Measurements from ENCODE around the gene TRAF3IP3.

The TRAF3IP3 gene

DNA sequence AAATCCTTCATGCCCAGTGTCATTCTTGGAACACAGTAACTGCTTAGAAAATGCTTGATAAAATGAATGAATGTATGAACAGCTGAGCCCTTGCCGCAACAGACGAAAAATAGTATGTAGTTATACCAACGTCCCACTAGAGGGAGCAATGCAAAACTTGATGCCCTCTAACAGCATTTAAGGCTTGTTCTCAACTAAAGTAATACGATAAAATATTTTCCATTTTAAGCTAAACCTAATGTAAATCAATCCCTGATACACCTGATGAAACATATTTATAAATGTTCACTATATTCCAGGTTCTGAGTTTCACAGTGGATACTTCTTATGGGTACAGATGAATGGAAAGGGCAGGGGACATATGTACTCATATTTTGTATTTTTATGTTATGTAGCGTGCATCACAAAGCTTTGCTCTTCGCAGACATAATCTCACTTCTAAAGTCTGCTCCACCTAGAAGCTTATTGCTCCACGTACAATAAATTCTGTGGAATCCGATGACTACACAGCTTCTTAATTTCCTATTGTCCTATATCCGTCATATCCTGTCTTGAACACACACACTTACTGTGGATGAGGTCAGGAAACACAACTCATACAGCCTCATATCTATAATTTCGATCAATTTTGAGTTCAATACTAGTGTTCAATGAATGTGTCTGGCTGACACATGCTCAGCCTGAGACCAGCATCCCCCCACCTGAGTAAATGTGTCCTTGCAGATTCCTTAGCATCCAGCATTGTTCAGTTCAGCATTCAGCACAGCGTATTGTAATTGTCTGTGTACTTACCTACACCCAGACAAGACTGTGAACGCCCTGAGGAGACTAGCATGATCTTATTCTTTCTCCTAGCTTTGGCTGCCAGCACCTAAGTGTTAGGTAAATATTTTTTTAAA lies 67.5 kb downstream of the TRAF3IP3 start:
- no peak overlapping the region for H3K4me3 ChIP-seq (ENCODE audit: low read depth, low read length)

DNA sequence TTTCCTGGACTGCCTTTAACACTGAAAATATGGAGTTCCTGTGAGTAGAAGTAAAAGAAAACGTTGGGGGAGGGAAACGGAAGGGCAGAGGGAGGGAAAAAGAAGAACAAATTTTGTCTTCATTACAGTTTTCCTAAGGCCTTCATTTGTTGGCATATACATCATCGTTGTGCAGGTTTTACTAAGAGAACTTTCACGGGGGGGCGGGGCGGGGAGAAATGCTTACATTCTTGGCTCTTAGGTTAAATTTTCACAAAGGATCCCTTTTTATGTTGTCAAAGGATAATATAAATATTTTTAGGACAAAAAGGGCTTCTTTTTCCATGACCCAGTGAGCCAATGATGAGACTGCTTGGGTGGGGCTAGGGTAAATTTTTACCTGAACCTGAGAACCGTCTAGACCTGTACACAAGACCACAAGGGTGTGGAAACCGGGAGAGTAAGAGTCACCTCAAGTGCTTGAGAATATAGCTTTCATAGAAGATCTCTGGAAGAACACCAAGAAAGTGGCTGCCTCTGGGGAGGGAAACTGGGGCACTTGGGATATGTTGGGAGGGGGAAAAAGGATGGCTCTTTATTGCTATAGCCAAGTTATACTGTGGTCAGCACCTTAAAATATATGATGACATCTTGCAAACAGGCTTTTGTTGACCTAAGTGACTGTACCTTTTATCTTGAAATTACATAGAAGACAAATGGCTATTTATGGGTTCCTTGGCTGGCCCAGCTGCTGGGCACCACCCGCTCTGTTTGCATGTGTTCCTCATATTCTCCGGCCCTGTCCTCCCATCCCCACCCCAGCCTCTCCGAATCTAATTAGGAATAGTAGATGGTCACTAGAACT lies 70.0 kb downstream of the TRAF3IP3 start:
- no peak overlapping the region for H3K4me3 ChIP-seq (ENCODE audit: low read depth, low read length)

DNA sequence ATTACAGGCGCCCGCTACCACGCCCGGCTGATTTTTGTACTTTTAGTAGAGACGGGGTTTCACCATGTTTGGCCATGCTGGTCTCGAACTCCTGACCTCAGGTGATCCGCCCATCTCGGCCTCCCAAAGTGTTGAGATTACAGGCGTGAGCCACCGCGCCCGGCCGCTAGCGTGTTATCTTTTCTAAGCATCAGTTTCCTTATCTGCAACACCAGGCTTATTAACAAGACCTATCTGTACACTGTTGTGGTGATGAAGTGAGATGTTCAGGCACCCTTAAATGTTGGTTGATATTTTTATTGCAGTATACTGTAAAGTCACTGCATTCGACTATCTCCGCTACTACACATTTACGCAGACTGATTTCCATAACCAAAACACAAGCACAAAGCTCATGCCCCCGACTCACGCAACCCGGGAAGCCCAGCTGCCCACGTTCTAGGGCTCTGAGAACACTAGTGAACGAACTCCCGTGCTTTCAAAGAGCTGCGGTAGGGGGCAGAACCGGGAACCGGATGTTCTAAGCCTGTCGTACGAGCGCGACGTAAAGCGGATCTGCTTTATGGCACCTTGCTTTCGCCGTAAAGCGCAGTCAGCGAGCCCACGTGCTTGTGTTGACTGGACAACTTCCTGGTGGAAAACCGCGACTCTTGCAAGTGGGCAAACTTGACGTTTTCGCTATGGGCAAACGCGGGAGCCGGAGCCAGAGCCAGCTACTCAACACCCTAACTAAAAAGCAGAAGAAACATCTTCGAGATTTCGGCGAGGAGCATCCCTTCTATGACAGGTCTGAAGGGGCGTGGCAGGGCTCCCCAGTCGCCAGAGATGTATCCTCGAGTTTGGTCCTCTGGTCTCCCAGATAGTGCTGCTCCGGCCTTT lies 71.8 kb downstream of the TRAF3IP3 start, which contains the start of gene UTP25:
Gene UTP25 (plus strand): TSS at position 589 of the 879 bp plus-strand sequence. CDS start 92 bp downstream, at position 681.
- peak within 1 kb of the TSS; percentile 75 for H3K4me3 ChIP-seq (ENCODE audit: low read depth, low read length)

DNA sequence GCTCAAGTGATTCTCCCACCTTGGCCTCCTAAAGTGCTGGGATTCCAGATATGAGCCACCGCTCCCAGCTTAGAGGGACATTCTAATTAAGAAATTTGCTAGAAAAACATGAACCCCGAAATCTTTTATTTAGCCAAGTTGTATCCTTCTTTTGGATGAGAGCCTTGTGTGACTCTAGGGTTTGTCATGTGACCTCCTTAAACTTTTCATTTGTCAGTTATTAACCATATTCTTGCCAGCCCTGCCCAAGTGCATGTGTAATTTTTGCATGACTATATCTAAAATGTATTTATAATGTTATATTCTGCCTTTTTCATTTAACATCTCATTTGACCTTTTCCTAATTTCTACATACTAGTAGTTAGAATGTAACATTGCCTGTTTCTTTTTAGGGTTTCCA lies 73.9 kb downstream of the TRAF3IP3 start:
- no peak overlapping the region for H3K4me3 ChIP-seq (ENCODE audit: low read depth, low read length)

DNA sequence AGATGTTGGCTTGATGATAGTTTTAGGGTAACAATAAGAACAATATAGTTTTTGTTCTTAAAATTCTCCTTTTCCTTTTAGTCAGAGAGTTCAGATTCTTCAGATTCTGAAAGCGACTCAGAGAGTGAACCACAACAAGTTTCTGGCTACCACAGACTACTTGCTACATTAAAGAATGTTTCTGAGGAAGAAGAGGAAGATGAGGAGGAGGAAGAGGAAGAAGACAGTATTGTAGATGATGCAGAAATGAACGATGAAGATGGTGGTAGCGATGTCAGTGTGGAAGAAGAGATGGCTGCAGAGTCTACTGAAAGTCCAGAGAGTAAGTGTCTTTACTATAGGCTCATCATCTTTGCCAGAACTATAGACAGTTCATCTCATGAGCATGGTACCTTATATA lies 74.9 kb downstream of the TRAF3IP3 start:
- H3K4me3 ChIP-seq (ENCODE audit: low read depth, low read length) = no peak overlapping the region

DNA sequence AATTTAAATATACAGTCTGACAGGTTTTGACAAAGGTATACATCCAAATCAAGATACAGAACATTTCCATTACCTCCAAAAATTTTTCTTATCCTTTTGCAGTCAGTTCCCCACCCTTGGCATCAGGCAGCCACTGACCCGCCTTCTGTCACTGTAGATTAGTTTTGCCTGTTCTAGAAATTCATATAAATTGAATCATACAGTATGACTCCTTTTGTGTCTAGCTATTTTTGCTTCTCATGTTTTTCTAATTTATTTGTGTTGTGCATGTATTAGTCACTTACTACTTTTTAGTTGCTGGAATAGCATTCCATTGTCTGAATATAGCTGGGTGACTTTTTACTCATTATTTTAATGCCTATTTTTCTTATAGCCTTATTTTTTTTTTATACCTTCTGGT lies 75.8 kb downstream of the TRAF3IP3 start:
- H3K4me3 ChIP-seq (ENCODE audit: low read depth, low read length) = no peak overlapping the region

Data from iPS-11a (cell line).